ENCODE results near the gene GRIN2C. TPM values are rescaled to one million over a fixed set of nuclear protein-coding genes. Genes with fewer than 3 reads are reported as not detected.

GRIN2C gene
- total and polyA plus RNA-seq, 4 donors, result 0.03 to 1.6 (median 0.19) TPM; not detected in 1

- Histone ChIP-seq H3K4me3 (ENCODE audit: low read length in 2 of 2) (no peak overlapping the region), H3K9me3 (ENCODE audit: control insufficient read depth, low read length) (no peaks in the 10 kb centered on the region), H3K27ac (ENCODE audit: low read depth in 1 of 2, low read length in 2 of 2) (no peak overlapping the region), H3K27me3 (ENCODE audit: control insufficient read depth in 1 of 2, insufficient read depth in 2 of 2, low read length in 1 of 2) (no peaks in the 10 kb centered on the region), H3K4me1 (ENCODE audit: control insufficient read depth in 1 of 2, insufficient read depth in 2 of 2, low read length in 2 of 2) (no peaks in the 10 kb centered on the region), H3K36me3 (ENCODE audit: control insufficient read depth in 1 of 2, insufficient read depth in 2 of 2, low read length in 1 of 2) (no peaks in the 10 kb centered on the region)
- ATAC-seq (ENCODE audit: low FRiP score) (no peak), DNase-seq (no peak)
- WGBS, 2 donors, result 86 to 87% methylated on average over 8 of the region's 8 CpGs
- intact Hi-C loops (cut with DNase I), result no loop called here
Measured at GRCh38 chr17:74900208-74900607, 40.5 kb upstream of the GRIN2C start.

GRCh38 chr17:74898376-74898946 lies 38.8 kb upstream of the GRIN2C start:
- no peak overlapping the region for H3K27ac ChIP-seq (ENCODE audit: low read depth in 1 of 2, low read length in 2 of 2)
- ATAC-seq (ENCODE audit: low FRiP score) (no peak), DNase-seq (no peak)
- H3K9me3 ChIP-seq (ENCODE audit: control insufficient read depth, low read length), result no peaks in the 10 kb centered on the region
- WGBS, 2 donors, result 82 to 84% methylated on average over 11 of the region's 11 CpGs
- intact Hi-C loops (cut with DNase I), result no loop called here
- no peaks in the 10 kb centered on the region for H3K36me3 ChIP-seq (ENCODE audit: control insufficient read depth in 1 of 2, insufficient read depth in 2 of 2, low read length in 1 of 2)
- no peaks in the 10 kb centered on the region for H3K4me1 ChIP-seq (ENCODE audit: control insufficient read depth in 1 of 2, insufficient read depth in 2 of 2, low read length in 2 of 2)
- no peaks in the 10 kb centered on the region for H3K27me3 ChIP-seq (ENCODE audit: control insufficient read depth in 1 of 2, insufficient read depth in 2 of 2, low read length in 1 of 2)
- H3K4me3 ChIP-seq (ENCODE audit: low read length in 2 of 2), result no peak overlapping the region

- intact Hi-C loops (cut with DNase I), result no loop called here
- no peaks in the 10 kb centered on the region for H3K27me3 ChIP-seq (ENCODE audit: control insufficient read depth in 1 of 2, insufficient read depth in 2 of 2, low read length in 1 of 2)
Measured at GRCh38 chr17:74893936-74894671, 34.4 kb upstream of the GRIN2C start.

DNA sequence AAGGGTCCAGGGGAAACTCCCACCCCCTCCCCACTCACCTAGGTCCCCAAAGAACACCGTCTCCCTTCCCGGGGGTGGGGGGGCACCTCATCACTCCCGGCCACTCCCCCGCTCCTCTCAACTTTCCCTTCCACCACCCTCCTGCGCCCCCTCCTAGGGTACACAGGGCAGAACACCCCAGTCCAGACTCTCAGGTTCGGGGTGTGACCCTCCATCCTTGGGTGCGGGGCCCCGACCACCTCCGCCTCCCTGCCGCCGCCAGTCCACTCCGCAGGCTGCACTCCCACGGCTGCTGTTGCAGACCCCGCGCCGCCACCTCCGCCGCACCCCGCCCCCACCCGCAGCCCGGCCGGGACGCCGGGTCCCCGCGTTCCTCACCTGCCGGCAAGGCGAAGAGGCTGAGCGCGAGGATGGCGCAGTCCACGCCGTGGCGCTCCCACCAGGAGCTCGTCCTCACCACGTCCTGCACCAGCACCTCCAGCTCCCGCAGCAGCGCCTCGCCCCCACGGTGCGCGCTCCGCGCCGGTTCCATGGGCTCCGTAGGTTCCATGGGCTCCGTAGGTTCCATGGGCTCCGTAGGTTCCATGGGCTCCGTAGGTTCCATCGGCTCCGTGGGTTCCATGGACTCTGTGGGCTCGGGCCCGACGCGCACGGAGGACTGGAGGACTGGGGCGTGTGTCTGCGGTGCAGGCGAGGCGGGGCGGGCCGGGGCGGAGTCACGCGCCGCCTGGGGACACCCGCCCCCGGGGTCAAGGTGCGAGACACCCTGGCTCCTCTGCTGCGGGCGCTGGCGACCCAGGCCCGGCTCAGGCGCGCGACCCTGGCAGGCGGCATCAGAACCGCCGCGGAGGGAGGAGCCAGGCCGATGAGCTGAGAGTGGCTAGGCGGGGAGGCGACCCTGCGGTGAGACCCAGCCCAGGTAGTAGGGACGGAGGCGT lies 33.6 kb upstream of the GRIN2C start, which contains the start of gene FADS6:
Gene FADS6 (minus strand): TSS at position 660 of the 938 bp plus-strand sequence. CDS start 38 bp downstream, at position 622.
- Histone ChIP-seq H3K4me1 (ENCODE audit: control insufficient read depth in 1 of 2, insufficient read depth in 2 of 2, low read length in 2 of 2) (no peaks in the 10 kb centered on the region), H3K36me3 (ENCODE audit: control insufficient read depth in 1 of 2, insufficient read depth in 2 of 2, low read length in 1 of 2) (no peaks in the 10 kb centered on the region), H3K4me3 (ENCODE audit: low read length in 2 of 2) (no peak within 1 kb of the TSS), H3K9me3 (ENCODE audit: control insufficient read depth, low read length) (no peaks in the 10 kb centered on the region), H3K27ac (ENCODE audit: low read depth in 1 of 2, low read length in 2 of 2) (no peak within 1 kb of the TSS), H3K27me3 (ENCODE audit: control insufficient read depth in 1 of 2, insufficient read depth in 2 of 2, low read length in 1 of 2) (no peaks in the 10 kb centered on the region)
- intact Hi-C loops (cut with DNase I), result no loop called here
- 3% methylated on average over 75 to 86 of the region's 86 CpGs for WGBS, 2 donors
- ATAC-seq (ENCODE audit: low FRiP score), result no peak
- no peak for DNase-seq

More at GRCh38 chr17:74893936-74894671, 34.4 kb upstream of the GRIN2C start:
- Histone ChIP-seq H3K4me3 (ENCODE audit: low read length in 2 of 2) (no peak overlapping the region), H3K27ac (ENCODE audit: low read depth in 1 of 2, low read length in 2 of 2) (no peak overlapping the region), H3K4me1 (ENCODE audit: control insufficient read depth in 1 of 2, insufficient read depth in 2 of 2, low read length in 2 of 2) (no peaks in the 10 kb centered on the region), H3K36me3 (ENCODE audit: control insufficient read depth in 1 of 2, insufficient read depth in 2 of 2, low read length in 1 of 2) (no peaks in the 10 kb centered on the region), H3K9me3 (ENCODE audit: control insufficient read depth, low read length) (no peaks in the 10 kb centered on the region)
- DNase-seq (no peak), ATAC-seq (ENCODE audit: low FRiP score) (no peak)
- WGBS, 2 donors, result 21 to 28% methylated on average over 22 of the region's 22 CpGs

- Histone ChIP-seq H3K36me3 (ENCODE audit: control insufficient read depth in 1 of 2, insufficient read depth in 2 of 2, low read length in 1 of 2) (no peaks in the 10 kb centered on the region), H3K4me3 (ENCODE audit: low read length in 2 of 2) (no peak overlapping the region), H3K4me1 (ENCODE audit: control insufficient read depth in 1 of 2, insufficient read depth in 2 of 2, low read length in 2 of 2) (no peaks in the 10 kb centered on the region), H3K9me3 (ENCODE audit: control insufficient read depth, low read length) (no peaks in the 10 kb centered on the region), H3K27ac (ENCODE audit: low read depth in 1 of 2, low read length in 2 of 2) (no peak overlapping the region), H3K27me3 (ENCODE audit: control insufficient read depth in 1 of 2, insufficient read depth in 2 of 2, low read length in 1 of 2) (no peaks in the 10 kb centered on the region)
- DNase-seq, result no peak
- no peak for ATAC-seq (ENCODE audit: low FRiP score)
- intact Hi-C loops (cut with DNase I), result no loop called here
- 71 to 75% methylated on average over 20 of the region's 20 CpGs for WGBS, 2 donors
Measured at GRCh38 chr17:74892013-74892841, 32.5 kb upstream of the GRIN2C start.

DNA sequence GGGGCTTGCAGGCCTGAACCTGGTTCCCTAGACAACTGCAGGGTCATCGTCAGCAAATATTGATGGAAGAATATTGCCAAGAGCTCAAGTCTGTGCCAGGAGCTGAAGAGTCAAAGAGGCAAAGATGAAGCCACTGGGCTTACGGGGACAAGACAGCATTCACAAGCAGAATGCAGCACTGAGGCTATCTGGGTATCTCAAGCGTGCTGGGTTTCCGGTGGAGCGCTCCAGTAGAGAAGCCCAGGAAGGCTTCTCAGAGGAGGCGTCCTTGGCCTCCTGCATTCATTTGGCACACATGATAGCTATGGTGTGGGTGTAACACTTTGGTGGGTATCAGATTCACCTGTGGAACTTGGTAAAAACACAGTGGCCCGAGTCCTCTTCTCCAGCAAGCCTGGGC lies 30.9 kb upstream of the GRIN2C start:
- Histone ChIP-seq H3K27me3 (ENCODE audit: control insufficient read depth in 1 of 2, insufficient read depth in 2 of 2, low read length in 1 of 2) (no peaks in the 10 kb centered on the region), H3K9me3 (ENCODE audit: control insufficient read depth, low read length) (no peaks in the 10 kb centered on the region), H3K36me3 (ENCODE audit: control insufficient read depth in 1 of 2, insufficient read depth in 2 of 2, low read length in 1 of 2) (no peaks in the 10 kb centered on the region), H3K4me1 (ENCODE audit: control insufficient read depth in 1 of 2, insufficient read depth in 2 of 2, low read length in 2 of 2) (no peaks in the 10 kb centered on the region), H3K27ac (ENCODE audit: low read depth in 1 of 2, low read length in 2 of 2) (no peak overlapping the region), H3K4me3 (ENCODE audit: low read length in 2 of 2) (no peak overlapping the region)
- WGBS, 2 donors, result 92% methylated on average over 7 of the region's 7 CpGs
- no peak for ATAC-seq (ENCODE audit: low FRiP score)
- no peak for DNase-seq
- intact Hi-C loops (cut with DNase I), result no loop called here

DNA sequence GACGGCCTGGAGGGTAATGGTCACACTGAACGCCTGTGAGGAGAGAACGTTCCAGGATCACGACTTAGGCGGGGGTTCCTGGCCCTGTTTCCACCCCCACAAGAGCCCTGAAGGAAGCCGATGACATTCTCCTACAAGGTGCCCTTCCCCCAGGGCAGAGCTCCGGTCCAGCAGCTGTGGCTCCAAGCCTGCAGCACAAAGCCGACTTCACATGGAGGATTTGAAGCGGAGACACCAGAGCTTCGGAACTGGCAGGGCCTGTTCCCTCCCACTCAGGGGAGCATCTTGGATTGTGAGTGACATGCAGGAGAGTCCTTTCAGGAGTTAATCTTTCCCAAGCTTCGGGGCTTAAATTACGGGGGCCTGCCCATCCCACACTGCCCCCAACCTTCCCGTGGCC lies 28.8 kb upstream of the GRIN2C start:
- DNase-seq, result no peak
- H3K36me3 ChIP-seq (ENCODE audit: control insufficient read depth in 1 of 2, insufficient read depth in 2 of 2, low read length in 1 of 2), result no peaks in the 10 kb centered on the region
- H3K4me1 ChIP-seq (ENCODE audit: control insufficient read depth in 1 of 2, insufficient read depth in 2 of 2, low read length in 2 of 2), result no peaks in the 10 kb centered on the region
- intact Hi-C loops (cut with DNase I), result no loop called here
- WGBS, 2 donors, result 53% methylated on average over 13 of the region's 13 CpGs
- H3K9me3 ChIP-seq (ENCODE audit: control insufficient read depth, low read length), result no peaks in the 10 kb centered on the region
- H3K27ac ChIP-seq (ENCODE audit: low read depth in 1 of 2, low read length in 2 of 2), result no peak overlapping the region
- no peak for ATAC-seq (ENCODE audit: low FRiP score)
- no peaks in the 10 kb centered on the region for H3K27me3 ChIP-seq (ENCODE audit: control insufficient read depth in 1 of 2, insufficient read depth in 2 of 2, low read length in 1 of 2)
- no peak overlapping the region for H3K4me3 ChIP-seq (ENCODE audit: low read length in 2 of 2)

DNA sequence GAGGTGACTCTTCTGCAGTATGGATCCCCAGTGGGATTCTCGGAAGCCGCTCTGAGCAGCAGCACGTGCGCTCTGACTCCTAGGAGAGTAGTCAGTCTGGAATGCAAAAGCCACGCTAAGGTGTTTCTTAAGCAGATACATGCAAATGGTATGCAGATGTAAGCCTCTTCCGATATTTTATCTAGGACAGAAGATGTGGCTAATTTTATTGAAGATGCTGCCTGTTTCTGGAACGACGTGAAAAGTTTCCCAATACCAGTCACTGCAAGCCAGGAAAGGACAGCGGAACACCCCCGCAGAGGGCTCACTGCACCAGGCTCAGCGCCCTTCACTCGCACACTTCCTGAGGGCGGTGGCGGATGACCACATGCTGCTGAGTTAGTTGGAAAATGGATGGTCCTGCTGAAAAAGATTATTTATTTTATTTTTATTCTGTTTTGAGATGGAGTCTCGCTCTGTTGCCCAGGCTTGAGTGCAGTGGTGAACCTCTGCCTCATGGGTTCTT lies 23.6 kb upstream of the GRIN2C start:
- WGBS, 2 donors, result 64 to 68% methylated on average over 15 of the region's 15 CpGs
- DNase-seq, result no peak
- Histone ChIP-seq H3K4me3 (ENCODE audit: low read length in 2 of 2) (no peak overlapping the region), H3K27ac (ENCODE audit: low read depth in 1 of 2, low read length in 2 of 2) (no peak overlapping the region), H3K27me3 (ENCODE audit: control insufficient read depth in 1 of 2, insufficient read depth in 2 of 2, low read length in 1 of 2) (no peaks in the 10 kb centered on the region), H3K36me3 (ENCODE audit: control insufficient read depth in 1 of 2, insufficient read depth in 2 of 2, low read length in 1 of 2) (no peaks in the 10 kb centered on the region), H3K9me3 (ENCODE audit: control insufficient read depth, low read length) (no peaks in the 10 kb centered on the region), H3K4me1 (ENCODE audit: control insufficient read depth in 1 of 2, insufficient read depth in 2 of 2, low read length in 2 of 2) (no peaks in the 10 kb centered on the region)
- intact Hi-C loops (cut with DNase I), result no loop called here
- ATAC-seq (ENCODE audit: low FRiP score), result no peak

Measured in aorta (tissue), 5 donors.